Measurements from ENCODE around the gene NMT1.

NMT1 gene

DNA sequence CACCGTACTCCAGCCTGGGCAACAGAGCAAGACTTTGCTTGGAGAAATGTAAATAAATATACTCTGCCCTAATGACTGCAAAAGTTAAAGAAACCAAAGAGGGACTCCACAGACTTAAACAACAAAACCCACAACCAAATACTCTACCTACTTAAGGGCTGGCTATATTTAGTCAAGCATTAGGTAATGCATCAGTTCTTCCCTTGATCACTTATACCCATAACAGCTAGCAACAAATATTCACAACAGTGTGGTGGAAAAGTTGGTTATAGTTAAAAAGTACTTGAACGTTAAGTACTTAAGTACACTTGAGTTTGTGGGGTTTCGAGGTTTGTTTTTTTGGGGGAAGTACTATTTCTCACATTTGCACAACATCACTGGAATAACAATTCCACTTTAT is 95.1 kb downstream of the NMT1 start:
- ChIA-PET POLR2A (interaction anchor here (0.6 to 1.2 kb wide), 3 partner anchors 8 to 75 kb away, joined by 3 to 9 read pairs (median 3); partner anchors contain the start of gene HEXIM1), CTCF (interaction anchor here (1.0 to 19.9 kb wide), 3 partner anchors 17 to 43 kb away, joined by 3 to 399 read pairs (median 236); partner anchors contain the start of genes ACBD4 and PLCD3)
- DNase-seq (ENCODE audit: low read depth, low spot score), result no peak
- TF ChIP-seq, protein P1, sequence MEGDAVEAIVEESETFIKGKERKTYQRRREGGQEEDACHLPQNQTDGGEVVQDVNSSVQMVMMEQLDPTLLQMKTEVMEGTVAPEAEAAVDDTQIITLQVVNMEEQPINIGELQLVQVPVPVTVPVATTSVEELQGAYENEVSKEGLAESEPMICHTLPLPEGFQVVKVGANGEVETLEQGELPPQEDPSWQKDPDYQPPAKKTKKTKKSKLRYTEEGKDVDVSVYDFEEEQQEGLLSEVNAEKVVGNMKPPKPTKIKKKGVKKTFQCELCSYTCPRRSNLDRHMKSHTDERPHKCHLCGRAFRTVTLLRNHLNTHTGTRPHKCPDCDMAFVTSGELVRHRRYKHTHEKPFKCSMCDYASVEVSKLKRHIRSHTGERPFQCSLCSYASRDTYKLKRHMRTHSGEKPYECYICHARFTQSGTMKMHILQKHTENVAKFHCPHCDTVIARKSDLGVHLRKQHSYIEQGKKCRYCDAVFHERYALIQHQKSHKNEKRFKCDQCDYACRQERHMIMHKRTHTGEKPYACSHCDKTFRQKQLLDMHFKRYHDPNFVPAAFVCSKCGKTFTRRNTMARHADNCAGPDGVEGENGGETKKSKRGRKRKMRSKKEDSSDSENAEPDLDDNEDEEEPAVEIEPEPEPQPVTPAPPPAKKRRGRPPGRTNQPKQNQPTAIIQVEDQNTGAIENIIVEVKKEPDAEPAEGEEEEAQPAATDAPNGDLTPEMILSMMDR (IDR thresholded peaks at IDR 0.05; ENCODE audit: insufficient read depth, low read length, missing control alignments), result no peak
- H3K4me3 ChIP-seq (ENCODE audit: low read depth, low read length), result no peak overlapping the region
